K562 (cell line): ENCODE results near the gene MAP2K6. TPM values are rescaled to one million over a fixed set of nuclear protein-coding genes. Genes with fewer than 3 reads are reported as not detected.

Source experiments
- ATAC-seq: fragments of 200-7000 bp; cut with Tn5 transposase; 3 replicates; pipeline ENCODE4 v1.9.1; 2020; ENCODE audit warnings: moderate library complexity
- BruUV-seq: library from RNA; stranded (reverse); fragments of 400-500 nt; replicated peaks from 2 replicates; lab custom pipeline; 2021; lab: Mats Ljungman, UMichigan
- CTCF ChIA-PET: fragments of 300-600 bp; formaldehyde crosslinking; extraction: SDS; loops from one replicate; lab custom pipeline; 2021; ENCODE audit warnings: low intra/inter-chr PET ratio; lab: Yijun Ruan, JAX
- POLR2A ChIA-PET: fragments of 300-600, 350-650 bp; sonication (Branson Sonifier 250); formaldehyde crosslinking; extraction: SDS; loops from one replicate; lab custom pipeline; 2021; ENCODE audit warnings: antibody characterized with exemption, inconsistent platforms; lab: Yijun Ruan, JAX
- DNase-seq, 4 experiments: peaks; one replicate each; pipeline versions ENCODE4 v3.0.0 to v3.0.0-alpha.2; 2011 to 2018; ENCODE audit warnings: low spot score in 3 of 4, mixed read lengths in 3 of 4; ENCODE audit errors: extremely low read depth in 1 of 4
- FAIRE-seq: peaks from 2 replicates; lab custom pipeline; 2011; peaks lifted over from hg19 to GRCh38; lab: Jason Lieb, UNC
- H2AFZ ChIP-seq: 2 replicates; pipeline ENCODE4 v1.6.0; 2011; ENCODE audit warnings: low read depth, low read length, control low read depth, inconsistent platforms
- H3K27ac ChIP-seq: fragments of 200-600 bp; 3 replicates; pipeline ENCODE4 v1.8.0; 2011; ENCODE audit warnings: low read depth, mild to moderate bottlenecking, control low read depth, inconsistent platforms, low read length, moderate library complexity, mixed read lengths; ENCODE audit errors: extremely low read depth
- H3K27me3 ChIP-seq, 2 experiments: fragments of 300-600 bp in 1 of 2; 2 replicates in 1 of 2; 3 replicates in 1 of 2; pipeline versions ENCODE4 v1.6.0 to v1.8.0; 2011; ENCODE audit warnings: inconsistent platforms in 2 of 2, low read length in 2 of 2, mild to moderate bottlenecking in 1 of 2, mixed read lengths in 1 of 2, moderate library complexity in 1 of 2; ENCODE audit not compliant: control insufficient read depth in 2 of 2, insufficient read depth in 2 of 2
- H3K36me3 ChIP-seq: fragments of 300-600 bp; 3 replicates; pipeline ENCODE4 v1.8.0; 2011; ENCODE audit warnings: mild to moderate bottlenecking, low read length, inconsistent platforms; ENCODE audit not compliant: control insufficient read depth, insufficient read depth
- H3K4me1 ChIP-seq, 2 experiments: fragments of 200-600 bp in 1 of 2; replicated peaks in 1 of 2; 2 replicates in 1 of 2; 3 replicates in 1 of 2; pipeline versions ENCODE4 v1.5.1 to v1.8.0; 2011; ENCODE audit warnings: inconsistent platforms in 2 of 2, low read length in 2 of 2, mild to moderate bottlenecking in 1 of 2, mixed read lengths in 1 of 2, moderate library complexity in 1 of 2; ENCODE audit not compliant: control insufficient read depth in 2 of 2, insufficient read depth in 2 of 2
- H3K4me2 ChIP-seq: 2 replicates; pipeline ENCODE4 v1.6.1; 2011; ENCODE audit warnings: low read length, control low read depth, inconsistent platforms, mixed read lengths; ENCODE audit not compliant: insufficient read depth
- H3K4me3 ChIP-seq: fragments of 200-600 bp; sonication (generic), shearing (Covaris generic); 2 replicates; pipeline ENCODE4 v1.5.1; 2016; ENCODE audit warnings: control low read depth, inconsistent platforms
- H3K79me2 ChIP-seq: fragments of 200-600 bp; 3 replicates; pipeline ENCODE4 v1.8.0; 2011; ENCODE audit warnings: low read length, inconsistent platforms; ENCODE audit not compliant: control insufficient read depth, insufficient read depth
- H3K9ac ChIP-seq, 2 experiments: 2 replicates each; pipeline versions ENCODE4 v1.6.0 to v1.6.1; 2011; ENCODE audit warnings: low read depth in 2 of 2, low read length in 2 of 2, control low read depth in 1 of 2, inconsistent platforms in 1 of 2, mild to moderate bottlenecking in 1 of 2, mixed read lengths in 1 of 2; ENCODE audit not compliant: insufficient read depth in 1 of 2
- H3K9me1 ChIP-seq: one replicate; pipeline ENCODE4 v1.6.0; 2011; ENCODE audit warnings: inconsistent platforms, mild to moderate bottlenecking, low read length, moderate library complexity; ENCODE audit not compliant: control insufficient read depth, insufficient read depth
- H3K9me3 ChIP-seq: replicated peaks from 2 replicates; pipeline ENCODE4 v1.5.1; 2011; ENCODE audit warnings: low read depth, low read length, inconsistent platforms; ENCODE audit not compliant: control insufficient read depth, insufficient read depth
- H4K20me1 ChIP-seq: replicated peaks from 2 replicates; pipeline ENCODE4 v1.6.1; 2011; ENCODE audit warnings: low read length, inconsistent platforms, mixed read lengths; ENCODE audit not compliant: control insufficient read depth, insufficient read depth
- ADNP ChIP-seq: fragments of 200-800 bp; sonication (Bioruptor generic); IDR thresholded peaks from 2 replicates; pipeline ENCODE4 v1.6.1; 2016; ENCODE audit warnings: missing genetic modification characterization, missing compliant biosample characterization
- CBX1 ChIP-seq: sonication (generic); IDR thresholded peaks from 2 replicates; pipeline ENCODE4 v1.6.1; 2016; ENCODE audit warnings: antibody characterized with exemption, low read depth, mild to moderate bottlenecking
- CBX3 ChIP-seq, 2 experiments: IDR thresholded peaks; 1 replicate in 1 of 2; 2 replicates in 1 of 2; pipeline ENCODE4 v1.6.1; 2012; ENCODE audit warnings: inconsistent platforms in 2 of 2, low read length in 2 of 2, borderline replicate concordance in 1 of 2, control low read depth in 1 of 2
- CCAR2 ChIP-seq: fragments of 200-400 bp; formaldehyde crosslinking; IDR thresholded peaks from 2 replicates; pipeline ENCODE4 v1.6.1; 2017; ENCODE audit warnings: mild to moderate bottlenecking, low read depth, low read length
- DIDO1 ChIP-seq: fragments of 450-650 bp; IDR thresholded peaks from 2 replicates; pipeline ENCODE4 v1.6.1; 2016; ENCODE audit warnings: low read depth, missing biosample characterization, missing genetic modification characterization
- FOSL1 ChIP-seq: fragments of 200-800 bp; sonication (Bioruptor generic); conservative IDR thresholded peaks from 2 replicates; pipeline ENCODE4 v1.6.1; 2016; ENCODE audit warnings: missing genetic modification characterization, missing compliant biosample characterization
- FOXJ2 ChIP-seq: fragments of 200-800 bp; sonication (Bioruptor generic); IDR thresholded peaks from 2 replicates; pipeline ENCODE4 v1.6.1; 2016; ENCODE audit warnings: missing genetic modification characterization, missing compliant biosample characterization
- GTF2B ChIP-seq: IDR thresholded peaks from 2 replicates; pipeline ENCODE4 v1.6.1; 2011; ENCODE audit not compliant: insufficient read length; ENCODE audit errors: extremely low read depth
- HDAC6 ChIP-seq: IDR thresholded peaks from 2 replicates; pipeline ENCODE4 v1.6.1; 2012; ENCODE audit warnings: low read depth, mild to moderate bottlenecking, control low read depth, inconsistent platforms, low read length, moderate library complexity
- HNRNPLL ChIP-seq: fragments of 200-400 bp; formaldehyde crosslinking; IDR thresholded peaks from 2 replicates; pipeline ENCODE4 v1.6.1; 2017; ENCODE audit warnings: low read length, low read depth, mild to moderate bottlenecking; ENCODE audit not compliant: poor library complexity, severe bottlenecking
- MEF2D ChIP-seq: conservative IDR thresholded peaks from 2 replicates; pipeline ENCODE4 v1.6.1; 2016; ENCODE audit warnings: low read depth, missing genetic modification characterization, missing compliant biosample characterization
- NFRKB ChIP-seq: fragments of 450-650 bp; IDR thresholded peaks from 2 replicates; pipeline ENCODE4 v1.6.1; 2016; ENCODE audit warnings: low read depth
- POLR2H ChIP-seq: IDR thresholded peaks from 2 replicates; pipeline ENCODE4 v1.6.1; 2016; ENCODE audit warnings: missing genetic modification characterization, low read depth, mild to moderate bottlenecking, control low read depth, missing compliant biosample characterization, moderate library complexity
- SRSF3 ChIP-seq: fragments of 200-400 bp; formaldehyde crosslinking; IDR thresholded peaks from 2 replicates; pipeline ENCODE4 v1.6.1; 2016; ENCODE audit warnings: mild to moderate bottlenecking, low read length, moderate library complexity; ENCODE audit not compliant: insufficient read depth
- SRSF9 ChIP-seq: fragments of 200-400 bp; formaldehyde crosslinking; IDR thresholded peaks from 2 replicates; pipeline ENCODE4 v1.6.1; 2017; ENCODE audit warnings: low read depth, low read length, borderline replicate concordance
- STAT5B ChIP-seq: fragments of 250-450 bp; sonication (Bioruptor Pico); IDR thresholded peaks from 2 replicates; pipeline ENCODE4 v1.8.0; 2021; ENCODE audit warnings: mild to moderate bottlenecking, inconsistent platforms
- TBP ChIP-seq: optimal IDR thresholded peaks from 2 replicates; pipeline ENCODE3; 2011; ENCODE audit warnings: low read depth, low read length, improper control_type of control experiment
- TOE1 ChIP-seq, 2 experiments: fragments of 450-650 bp in 1 of 2; sonication (generic) in 1 of 2; formaldehyde crosslinking in 1 of 2; IDR thresholded peaks; 2 replicates each; pipeline versions ENCODE4 v1.7.1 to v1.8.0; 2016 to 2022; ENCODE audit warnings: borderline replicate concordance in 2 of 2, mild to moderate bottlenecking in 2 of 2, antibody characterized with exemption in 1 of 2, inconsistent platforms in 1 of 2, low read depth in 1 of 2, missing genetic modification reagents in 1 of 2, moderate library complexity in 1 of 2
- XRCC4 ChIP-seq: IDR thresholded peaks from one replicate; pipeline ENCODE4 v1.6.1; 2011; ENCODE audit not compliant: insufficient read depth, insufficient read length; ENCODE audit errors: extremely low read depth
- ZNF239 ChIP-seq: fragments of 250-450 bp; sonication (Bioruptor Pico); IDR thresholded peaks from 2 replicates; pipeline ENCODE4 v1.4.0; 2020; ENCODE audit warnings: mild to moderate bottlenecking
- ZNF316 ChIP-seq: fragments of 450-650 bp; IDR thresholded peaks from 2 replicates; pipeline ENCODE4 v1.6.1; 2016
- WGBS: fragments of 100-300 bp; shearing (Covaris generic); methylation state at CpG from one replicate; pipeline ENCODE4 v1.1.6; 2016; ENCODE audit warnings: low coverage, mixed read lengths; ENCODE audit not compliant: insufficient coverage; ENCODE audit errors: missing lambda C conversion rate; 5-methylcytosine and 5-hydroxymethylcytosine counted together
- in situ Hi-C: fragments of 300-500 bp; cut with MboI; formaldehyde crosslinking; loops from 4 replicates; pipeline ENCODE4 v1.15.0; 2018; ENCODE audit warnings: inconsistent platforms, mixed read lengths
- intact Hi-C: fragments of 100-400 bp; cut with micrococcal nuclease; formaldehyde crosslinking; loops from 2 replicates; pipeline ENCODE4 v1.14.2; 2022
- polyA plus RNA-seq, 8 experiments: library from polyadenylated mRNA; depleted of rRNA in 4 of 8; stranded (reverse) in 5 of 8; unstranded in 3 of 8; fragments of >200 nt; fragmentation: Nextera tagmentation in 2 of 8; fragmentation: Illumina TruSeq in 1 of 8; extraction: Ambion mirVana in 2 of 8; extraction: Trizol in 1 of 8; gene quantifications; 2 replicates each; pipeline versions ENCODE4 v1.2.1 to v1.2.3, GENCODE V29; 2011 to 2014; ENCODE audit warnings: inconsistent platforms in 1 of 8, missing spikeins in 1 of 8
- total RNA-seq, 7 experiments: library from RNA; depleted of rRNA in 6 of 7; stranded (reverse); fragments of >200 nt in 6 of 7; fragmentation: Illumina TruSeq in 2 of 7; extraction: Trizol in 2 of 7; gene quantifications; 2 replicates each; pipeline versions ENCODE4 v1.2.1 to v1.2.3, GENCODE V29; 2011 to 2021; ENCODE audit warnings: low replicate concordance in 1 of 7

The MAP2K6 gene
- total and polyA plus RNA-seq, 9 of the 15 experiments (the other 6 are each of a cell fraction or from before 2014, with no cell fraction given): 0.07 to 0.13 TPM; not detected in 7

GRCh38 chr17:69468207-69468606 is 53.7 kb downstream of the MAP2K6 start (continued):
- TF ChIP-seq TBP: no peak
- TF ChIP-seq ADNP: no peak
- no peak for TF ChIP-seq FOSL1 (tag)
- no peak for TF ChIP-seq FOXJ2 (tag)
- no peak for TF ChIP-seq NFRKB
- TF ChIP-seq CBX3 (IDR thresholded peaks at IDR 0.05; ENCODE audit: borderline replicate concordance in 1 of 2, low read length in 2 of 2): no peak
- TF ChIP-seq, all 486 proteins: peak for 0

DNA sequence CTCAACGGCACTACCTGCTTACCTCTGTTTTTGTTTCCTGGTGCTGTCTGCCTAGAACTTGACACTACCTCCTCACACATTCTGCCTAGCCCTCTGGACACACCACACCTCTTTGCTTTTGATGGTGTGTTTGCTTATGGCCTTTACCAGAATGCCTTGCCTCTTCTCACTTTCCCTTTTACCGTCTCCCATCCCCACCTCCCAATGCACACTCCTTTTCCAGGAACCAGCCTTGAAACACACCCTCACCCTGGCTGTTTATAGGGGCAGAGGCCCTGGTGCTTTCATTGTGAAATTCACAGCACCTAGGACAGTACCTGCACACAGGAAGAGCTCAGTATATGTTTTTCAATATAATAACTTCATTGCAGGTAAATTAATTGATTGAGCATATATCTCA is 56.2 kb downstream of the MAP2K6 start:
- TF ChIP-seq XRCC4: no peak
- no peak for TF ChIP-seq MEF2D (tag)
- TF ChIP-seq ZNF239 (CRISPR knock-in tag): no peak
- no peak for TF ChIP-seq POLR2H
- TF ChIP-seq CBX1: no peak
- no peak for TF ChIP-seq HNRNPLL
- no peak for TF ChIP-seq STAT5B (CRISPR knock-in tag)
- no peak for TF ChIP-seq CCAR2
- no peak for TF ChIP-seq SRSF9
- TF ChIP-seq DIDO1 (tag): no peak
- TF ChIP-seq GTF2B: no peak
- TF ChIP-seq HDAC6: no peak
- no peak for TF ChIP-seq SRSF3
- TF ChIP-seq ZNF316: no peak
- no peak for TF ChIP-seq TOE1 (IDR thresholded peaks at IDR 0.05; ENCODE audit: borderline replicate concordance)
- TF ChIP-seq TOE1 (CRISPR knock-in tag; IDR thresholded peaks at IDR 0.05; ENCODE audit: borderline replicate concordance, low read depth): no peak
- TF ChIP-seq, all 486 proteins: peak for 0
- Histone ChIP-seq H3K4me1 (no peaks in the 10 kb centered on the region), H3K27me3 (peaks cover 0 to 3% of the 10 kb centered on the region in 2 experiments; a peak in 1 of 5 replicates), H3K4me3 (no peak overlapping the region), H4K20me1 (no peaks in the 10 kb centered on the region), H3K9me3 (no peaks in the 10 kb centered on the region), H3K27ac (no peak overlapping the region), H3K9me1 (no peaks in the 10 kb centered on the region), H3K9ac (no peak overlapping the region), H2AFZ (no peak overlapping the region), H3K4me2 (no peak overlapping the region), H3K36me3 (no peaks in the 10 kb centered on the region), H3K79me2 (no peaks in the 10 kb centered on the region)
- no TSS peak for BruUV-seq
- 0% methylated on average over 2 of the region's 2 CpGs for WGBS
- FAIRE-seq (no peak), ATAC-seq (no peak), DNase-seq (no peak)
- intact Hi-C loops: no loop called here
- ChIA-PET CTCF (no interaction called here), POLR2A (no interaction called here)
- in situ Hi-C loops: no loop called here
